ENCODE data around the gene NACC2. TPM values are rescaled to one million over a fixed set of nuclear protein-coding genes. Genes with fewer than 3 reads are reported as not detected.

The NACC2 gene
- total and polyA plus RNA-seq, 2 donors (not counting 1 experiment from before 2014, with no cell fraction given): 0.34 to 1.9 TPM

GRCh38 chr9:136118320-136119060 lies 23.4 kb upstream of the NACC2 start, which contains the start of gene TMEM250:
Gene TMEM250, minus strand, starts transcription at chr9:136118875. Its CDS starts 1,975 bp downstream, at chr9:136116900.
- peak within 1 kb of the TSS; percentile 51 to 94 for H3K27ac ChIP-seq (ENCODE audit: low read length in 2 of 2)
- H3K4me2 ChIP-seq (replicated peaks; ENCODE audit: low read depth, low read length, poor library complexity, severe bottlenecking): peak within 1 kb of the TSS; percentile 92
- H3K27me3 Mint-ChIP-seq: no peaks in the 10 kb centered on the region
- intact Hi-C loops (cut with micrococcal nuclease): loop anchor here (1.0 to 2.0 kb wide), 6 partner anchors 9 to 245 kb away; partner anchors contain the start of genes DNLZ, QSOX2 and UBAC1
- H3K4me3 Mint-ChIP-seq: peak within 1 kb of the TSS; percentile 87
- peaks cover 13% of the 10 kb centered on the region for H4K20me1 ChIP-seq (ENCODE audit: control insufficient read depth, insufficient read depth, low read length, poor library complexity, severe bottlenecking)
- peak within 1 kb of the TSS; percentile 94 for H3K27ac Mint-ChIP-seq
- ChIA-PET POLR2A (interaction anchor here (0.8 to 2.0 kb wide), 4 partner anchors 10 to 157 kb away, joined by 3 to 15 read pairs (median 6); partner anchors contain the start of gene UBAC1), CTCF (interaction anchor here (0.9 to 1.5 kb wide), 5 partner anchors 9 to 157 kb away, joined by 3 to 5 read pairs (median 4); partner anchors contain the start of gene UBAC1)
- peaks cover 15 to 29% of the 10 kb centered on the region in 2 donors for H3K4me1 ChIP-seq (ENCODE audit: control insufficient read depth in 2 of 2, insufficient read depth in 2 of 2, low read length in 2 of 2)
- peak within 1 kb of the TSS; percentile 32 to 76 (median 64) for H3K4me3 ChIP-seq (ENCODE audit: control extremely low read depth in 1 of 5, extremely low read depth in 1 of 5, insufficient read depth in 1 of 5, low read depth in 2 of 5, low read length in 4 of 5)
- H2AFZ ChIP-seq (ENCODE audit: insufficient read depth, low read depth, low read length, poor library complexity, severe bottlenecking): peak within 1 kb of the TSS; percentile 87
- peaks cover 14% of the 10 kb centered on the region for H3K4me1 Mint-ChIP-seq
- no peaks in the 10 kb centered on the region for H3K27me3 ChIP-seq (replicated peaks in 1 of 4; ENCODE audit: control extremely low read depth in 1 of 4, control insufficient read depth in 3 of 4, insufficient read depth in 4 of 4, low read length in 3 of 4)
- H3K9ac ChIP-seq (ENCODE audit: low read length): peak within 1 kb of the TSS; percentile 88
- DNase-seq (peak; percentile 99), ATAC-seq (ENCODE audit: low read depth) (peak; percentile 87)
- H3K9me3 ChIP-seq (ENCODE audit: control extremely low read depth in 1 of 3, control insufficient read depth in 2 of 3, insufficient read depth in 1 of 3, low read length in 2 of 3): no peaks in the 10 kb centered on the region
- peaks cover 24% of the 10 kb centered on the region for H3K79me2 ChIP-seq (ENCODE audit: control insufficient read depth, insufficient read depth, low read length)
- no peaks in the 10 kb centered on the region for H3K9me3 Mint-ChIP-seq (ENCODE audit: insufficient read depth)
- peaks cover 0 to 13% of the 10 kb centered on the region in 2 experiments for H3K36me3 ChIP-seq (replicated peaks in 1 of 2; ENCODE audit: control extremely low read depth in 1 of 2, control insufficient read depth in 1 of 2, extremely low read depth in 1 of 2, insufficient read depth in 2 of 2, low read length in 1 of 2)
- TF ChIP-seq EZH2 (IDR thresholded peaks at IDR 0.05; ENCODE audit: borderline replicate concordance, insufficient read depth, low read depth, low read length, poor library complexity, severe bottlenecking) (no peak), CTCF (IDR thresholded peaks at IDR 0.05) (no peak)
- WGBS (ENCODE audit: insufficient coverage): under 1% methylated on average over 112 of the region's 112 CpGs
